Measurements from ENCODE around the gene FAF1.
A peak's percentile ranks its signal among the peaks of the same experiment; 100 is the strongest.
"Not testable (repeated sequence)": the region's sequence is repeated elsewhere in the genome, so short reads cannot be mapped to it uniquely, and the experiment has no call there.

Gene FAF1

DNA sequence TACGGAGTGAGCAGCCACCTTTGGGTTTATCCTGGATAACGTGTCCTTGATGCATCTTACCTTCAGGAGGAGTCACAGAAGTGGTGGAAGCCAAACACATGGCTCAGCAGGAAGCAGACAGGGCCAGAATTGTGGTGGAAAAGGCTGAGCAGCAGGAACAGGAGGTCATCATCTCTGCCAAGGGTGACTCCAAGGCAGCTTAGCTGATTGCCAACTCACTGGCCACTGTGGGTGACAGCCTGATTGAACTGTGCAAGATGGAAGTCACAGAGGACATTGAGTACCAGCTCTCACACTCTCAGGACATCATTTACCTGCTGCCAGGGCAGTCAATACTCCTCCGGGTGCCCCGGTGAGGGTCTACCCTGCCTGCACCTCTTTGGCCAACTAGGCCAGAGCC, 179.3 kb downstream of the FAF1 start:
- no peak for DNase-seq (ENCODE audit: low read depth)
- H3K4me3 ChIP-seq (ENCODE audit: low read depth, low read length): no peak overlapping the region
- TF ChIP-seq, protein P1, sequence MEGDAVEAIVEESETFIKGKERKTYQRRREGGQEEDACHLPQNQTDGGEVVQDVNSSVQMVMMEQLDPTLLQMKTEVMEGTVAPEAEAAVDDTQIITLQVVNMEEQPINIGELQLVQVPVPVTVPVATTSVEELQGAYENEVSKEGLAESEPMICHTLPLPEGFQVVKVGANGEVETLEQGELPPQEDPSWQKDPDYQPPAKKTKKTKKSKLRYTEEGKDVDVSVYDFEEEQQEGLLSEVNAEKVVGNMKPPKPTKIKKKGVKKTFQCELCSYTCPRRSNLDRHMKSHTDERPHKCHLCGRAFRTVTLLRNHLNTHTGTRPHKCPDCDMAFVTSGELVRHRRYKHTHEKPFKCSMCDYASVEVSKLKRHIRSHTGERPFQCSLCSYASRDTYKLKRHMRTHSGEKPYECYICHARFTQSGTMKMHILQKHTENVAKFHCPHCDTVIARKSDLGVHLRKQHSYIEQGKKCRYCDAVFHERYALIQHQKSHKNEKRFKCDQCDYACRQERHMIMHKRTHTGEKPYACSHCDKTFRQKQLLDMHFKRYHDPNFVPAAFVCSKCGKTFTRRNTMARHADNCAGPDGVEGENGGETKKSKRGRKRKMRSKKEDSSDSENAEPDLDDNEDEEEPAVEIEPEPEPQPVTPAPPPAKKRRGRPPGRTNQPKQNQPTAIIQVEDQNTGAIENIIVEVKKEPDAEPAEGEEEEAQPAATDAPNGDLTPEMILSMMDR (conservative IDR thresholded peaks at IDR 0.05; ENCODE audit: low read depth, low read length): no peak

GRCh38 chr1:50779801-50780200, 180.3 kb downstream of the FAF1 start:
- TF ChIP-seq, protein P1 (conservative IDR thresholded peaks at IDR 0.05; ENCODE audit: low read depth, low read length): no peak
- H3K4me3 ChIP-seq (ENCODE audit: low read depth, low read length): no peak overlapping the region
- DNase-seq (ENCODE audit: low read depth): no peak

DNA sequence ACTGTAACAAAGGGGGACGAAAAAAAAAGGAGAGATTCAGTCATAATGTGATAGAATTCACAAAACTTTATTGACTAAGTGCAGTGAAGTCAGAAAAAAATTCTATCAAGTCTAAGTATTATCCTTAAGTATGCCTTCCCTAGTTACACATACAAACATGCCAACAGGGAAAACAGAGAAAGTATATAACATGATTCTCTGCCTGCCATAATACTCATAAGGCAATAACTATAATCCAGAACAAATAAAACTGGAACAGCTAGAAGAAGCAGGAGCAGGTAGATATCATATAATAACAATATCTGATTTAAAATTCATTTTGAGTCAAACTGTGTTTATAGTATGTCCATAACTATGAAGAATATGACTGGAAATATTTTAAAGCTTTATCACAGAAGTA, 184.3 kb downstream of the FAF1 start:
- TF ChIP-seq, protein P1 (conservative IDR thresholded peaks at IDR 0.05; ENCODE audit: low read depth, low read length): no peak

GRCh38 chr1:50774759-50775351, 185.2 kb downstream of the FAF1 start:
- peak; percentile 85 for DNase-seq (ENCODE audit: low read depth)
- no peak overlapping the region for H3K4me3 ChIP-seq (ENCODE audit: low read depth, low read length)
- TF ChIP-seq, protein P1 (conservative IDR thresholded peaks at IDR 0.05; ENCODE audit: low read depth, low read length): peak; percentile 75

More for the DNA sequence above, 184.3 kb downstream of the FAF1 start:
- no peak overlapping the region for H3K4me3 ChIP-seq (ENCODE audit: low read depth, low read length)
- no peak for DNase-seq (ENCODE audit: low read depth)

GRCh38 chr1:50766688-50767087, 193.4 kb downstream of the FAF1 start:
- H3K4me3 ChIP-seq (ENCODE audit: low read depth, low read length): no peak overlapping the region
- no peak for DNase-seq (ENCODE audit: low read depth)
- TF ChIP-seq, protein P1 (conservative IDR thresholded peaks at IDR 0.05; ENCODE audit: low read depth, low read length): no peak

- DNase-seq (ENCODE audit: low read depth); H3K4me3 ChIP-seq (ENCODE audit: low read depth, low read length): not testable (repeated sequence)
Measured at GRCh38 chr1:50756543-50756942, 203.5 kb downstream of the FAF1 start.

DNA sequence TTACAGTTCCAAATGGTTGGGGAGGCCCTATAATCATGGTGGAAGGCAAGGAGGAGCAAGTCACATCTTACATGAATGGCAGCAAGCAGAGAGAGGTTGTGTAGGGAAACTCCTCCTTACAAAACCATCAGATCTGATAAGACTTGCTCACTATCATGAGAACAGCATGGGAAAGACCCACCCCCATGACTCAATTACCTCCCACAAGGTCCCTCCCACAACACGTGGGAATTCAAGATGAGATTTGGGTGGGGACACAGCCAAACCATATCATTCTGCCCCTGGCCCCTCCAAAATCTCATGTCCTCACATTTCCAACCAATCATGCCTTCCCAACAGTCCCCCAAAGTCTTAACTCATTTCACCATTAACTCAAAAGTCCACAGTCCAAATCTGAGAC, 205.3 kb downstream of the FAF1 start:
- DNase-seq (ENCODE audit: low read depth); H3K4me3 ChIP-seq (ENCODE audit: low read depth, low read length): not testable (repeated sequence)

DNA sequence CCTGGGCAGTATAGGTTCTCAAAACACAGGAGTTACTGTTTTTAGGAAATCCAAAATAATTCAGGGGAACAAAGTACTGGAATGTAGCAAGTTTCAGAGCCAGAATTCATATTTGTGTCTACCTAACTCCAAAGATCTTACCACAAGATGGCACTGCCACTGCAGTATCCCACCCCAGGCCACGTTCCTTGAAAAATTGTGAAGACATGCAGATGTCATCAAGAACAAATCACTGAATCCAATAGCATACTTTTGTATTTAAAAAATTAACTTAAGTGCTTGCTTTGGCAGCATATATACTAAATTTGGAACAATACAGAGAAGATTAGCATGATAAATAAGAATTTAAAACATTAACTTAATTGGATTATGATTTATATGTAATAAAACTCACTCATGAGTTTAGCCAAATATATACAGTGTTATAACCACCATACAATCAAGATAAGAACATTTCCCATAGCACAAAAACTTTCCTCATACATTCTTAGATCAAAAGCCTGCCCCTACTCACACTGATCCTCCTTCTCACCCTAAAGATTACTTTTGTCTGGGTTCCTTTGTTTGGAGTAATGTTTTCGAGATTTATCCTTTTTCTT, 209.9 kb downstream of the FAF1 start:
- TF ChIP-seq, protein P1 (conservative IDR thresholded peaks at IDR 0.05; ENCODE audit: low read depth, low read length): peak; percentile 76
- peak; percentile 70 for DNase-seq (ENCODE audit: low read depth)
- H3K4me3 ChIP-seq (ENCODE audit: low read depth, low read length): no peak overlapping the region
